DMS 273 (cell line): ENCODE results near the gene OIT3.

Experiments used
- DNase-seq: peaks from one replicate; lab custom pipeline; 2025; ENCODE audit not compliant: unreplicated experiment; lab: John Stamatoyannopoulos, UW

OIT3 gene

GRCh38 chr10:72948762-72949161, 55.2 kb downstream of the OIT3 start:
- DNase-seq, result no peak

GRCh38 chr10:72951760-72952159, 58.2 kb downstream of the OIT3 start:
- no peak for DNase-seq

GRCh38 chr10:72952189-72952588, 58.6 kb downstream of the OIT3 start:
- no peak for DNase-seq

- DNase-seq, result no peak
These were observed 59.2 kb downstream of the OIT3 start for GRCh38 chr10:72952642-72953158.

GRCh38 chr10:72953687-72954086, 60.1 kb downstream of the OIT3 start:
- DNase-seq, result no peak

GRCh38 chr10:72954230-72954595, 60.7 kb downstream of the OIT3 start:
- DNase-seq, result no peak

GRCh38 chr10:72954596-72955554, 61.3 kb downstream of the OIT3 start, which contains the start of gene PLA2G12B:
Gene PLA2G12B, minus strand, starts transcription at chr10:72954806. Its CDS starts 121 bp downstream, at chr10:72954685.
- DNase-seq, result peak; percentile 79

- no peak for DNase-seq
These were observed 62.5 kb downstream of the OIT3 start for GRCh38 chr10:72956001-72956400.

- no peak for DNase-seq
These were observed 83.3 kb downstream of the OIT3 start for GRCh38 chr10:72976886-72977285.

GRCh38 chr10:72979709-72980108, 86.2 kb downstream of the OIT3 start:
- no peak for DNase-seq

GRCh38 chr10:72980348-72980747, 86.8 kb downstream of the OIT3 start:
- no peak for DNase-seq

GRCh38 chr10:72981028-72981881, 87.7 kb downstream of the OIT3 start:
- no peak for DNase-seq

- DNase-seq, result no peak
These were observed 88.5 kb downstream of the OIT3 start for GRCh38 chr10:72981882-72982529.
